Activated CD4-positive, alpha-beta T cell treated with anti-CD3 and anti-CD28 coated beads, Interleukin-2, Interleukin-6, amounts not matched to agents 100 ng/mL and 50 ng/mL, durations not matched to agents 16 hours and 8 hours (primary cell): ENCODE measurements around the gene ZNHIT1.

Experiments
- DNase-seq: peaks from one replicate; pipeline ENCODE4 v3.0.0-alpha.2; 2020

Gene ZNHIT1

DNA sequence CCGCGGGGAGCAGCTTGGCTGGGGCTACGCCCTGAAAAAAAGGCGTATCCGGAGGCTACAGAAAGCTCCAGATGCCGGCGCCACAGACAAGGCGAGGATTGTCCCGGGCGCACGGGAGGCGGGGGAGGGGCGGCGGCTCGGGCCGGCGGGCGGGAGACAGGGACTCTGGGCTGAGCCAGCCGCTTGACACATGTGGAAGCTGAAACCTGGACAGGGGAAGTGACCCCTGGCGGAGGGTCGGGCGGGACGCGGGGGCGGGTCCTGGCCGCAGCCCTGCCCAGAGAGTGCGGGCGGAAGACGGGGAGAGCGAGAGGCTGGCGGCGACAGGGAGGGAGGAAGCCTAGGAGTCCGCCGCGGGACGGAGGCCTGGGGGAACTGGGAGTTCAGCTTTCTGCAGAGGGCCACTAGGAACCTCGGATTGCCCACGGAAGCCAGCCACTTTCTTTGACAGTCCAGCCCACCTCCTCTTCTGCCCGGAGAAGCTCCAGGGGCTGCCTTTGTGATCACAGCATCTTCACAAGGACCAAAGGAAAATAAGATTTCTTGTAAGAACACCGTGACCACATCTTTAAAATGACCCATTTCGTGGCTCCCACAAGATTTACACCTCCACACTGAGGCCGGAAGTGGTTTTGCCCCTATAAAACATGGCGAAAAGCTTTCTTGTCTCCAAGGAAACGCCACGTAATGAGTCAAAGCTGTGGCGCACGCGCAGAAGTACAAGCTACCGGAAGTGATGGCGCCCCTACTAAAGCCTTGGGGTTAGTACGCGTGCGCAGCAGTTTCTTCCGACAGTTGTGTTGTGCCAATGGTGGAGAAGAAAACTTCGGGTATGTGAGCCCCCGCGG lies at the start of gene ZNHIT1, which contains the start of gene PLOD3:
Gene ZNHIT1 (plus strand): TSS at position 778 of the 848 bp plus-strand sequence. CDS start 31 bp downstream, at position 809.
Gene PLOD3 (minus strand): TSS at position 194 of the 848 bp plus-strand sequence. CDS start 307 bp downstream, outside the sequence.
- peak; percentile 97 for DNase-seq

GRCh38 chr7:101168412-101169049 lies 49.4 kb upstream of the ZNHIT1 start:
- no peak for DNase-seq

- DNase-seq = no peak
These were observed 48.7 kb upstream of the ZNHIT1 start for GRCh38 chr7:101169110-101169837.

DNA sequence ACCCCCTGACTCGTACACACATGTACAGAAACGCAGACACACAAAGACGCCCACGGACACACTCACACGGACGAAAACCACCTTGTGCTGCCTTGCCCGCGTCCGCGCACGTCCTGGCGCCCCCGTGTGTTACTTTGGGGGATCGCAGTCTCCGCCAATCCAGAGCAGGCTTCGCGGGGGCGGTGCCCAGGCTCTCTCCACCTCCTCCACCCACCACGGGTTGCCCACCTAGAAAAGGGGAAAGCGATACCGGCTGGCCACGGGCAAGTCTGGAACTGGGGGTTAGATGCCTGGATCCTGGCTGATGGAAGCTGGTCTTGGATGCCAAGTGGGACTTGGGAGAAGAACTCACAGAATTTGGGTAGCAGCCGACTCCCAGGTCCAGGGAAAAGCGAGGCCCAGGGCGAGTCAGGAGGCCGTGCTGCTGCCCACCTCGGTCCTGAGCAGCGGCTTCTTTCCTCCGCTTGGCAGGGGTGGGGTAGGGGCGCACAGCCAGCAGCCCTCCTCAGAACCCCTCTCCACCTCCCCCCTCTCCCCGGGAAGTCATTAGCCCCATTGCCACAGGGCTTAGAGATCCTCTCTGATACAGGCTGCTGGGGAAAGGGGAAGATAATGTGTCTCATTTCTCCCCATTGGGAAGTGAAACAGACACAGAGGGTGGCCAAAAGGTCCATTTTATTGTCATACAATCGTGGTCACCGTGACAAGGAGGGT lies 48.0 kb upstream of the ZNHIT1 start:
- DNase-seq = peak; percentile 87

DNA sequence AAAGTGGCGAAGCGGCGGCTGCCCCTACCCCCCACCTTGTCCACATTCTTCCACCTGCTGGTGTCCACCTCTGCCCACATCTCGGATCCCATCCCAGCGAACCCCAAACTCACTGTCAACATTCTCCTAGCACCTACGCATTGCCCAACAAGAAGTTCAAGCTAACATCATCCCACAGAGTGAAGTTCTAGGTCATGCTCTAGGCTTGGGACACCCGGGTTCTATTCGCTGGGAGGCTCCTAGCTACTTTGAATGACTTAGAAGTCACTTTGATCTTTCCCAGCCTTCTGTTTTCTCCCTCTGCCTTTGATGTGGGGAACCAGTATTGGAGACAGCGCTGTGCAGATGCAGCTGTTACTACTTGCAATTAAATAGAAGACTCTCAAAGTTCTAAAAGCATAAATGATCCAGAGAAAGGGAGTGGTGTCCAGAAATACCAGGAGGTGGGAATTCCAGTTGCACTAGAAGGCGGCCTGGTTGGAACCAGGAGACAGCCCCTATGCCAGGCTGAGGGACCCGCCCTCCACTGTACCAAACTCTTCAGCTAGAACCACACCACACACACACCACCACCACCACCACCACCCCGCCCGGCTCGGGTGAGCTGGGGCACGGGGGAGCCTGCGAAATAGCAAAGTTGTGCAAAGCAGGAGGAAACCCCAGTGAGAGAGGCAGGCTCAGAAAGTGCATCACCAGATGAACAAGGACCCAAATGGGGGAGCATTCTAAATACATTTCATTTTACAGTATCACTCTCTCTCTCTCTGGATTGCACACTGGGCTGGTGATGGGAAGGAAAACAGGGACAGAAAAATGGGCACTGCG lies 47.1 kb upstream of the ZNHIT1 start:
- DNase-seq = no peak

DNA sequence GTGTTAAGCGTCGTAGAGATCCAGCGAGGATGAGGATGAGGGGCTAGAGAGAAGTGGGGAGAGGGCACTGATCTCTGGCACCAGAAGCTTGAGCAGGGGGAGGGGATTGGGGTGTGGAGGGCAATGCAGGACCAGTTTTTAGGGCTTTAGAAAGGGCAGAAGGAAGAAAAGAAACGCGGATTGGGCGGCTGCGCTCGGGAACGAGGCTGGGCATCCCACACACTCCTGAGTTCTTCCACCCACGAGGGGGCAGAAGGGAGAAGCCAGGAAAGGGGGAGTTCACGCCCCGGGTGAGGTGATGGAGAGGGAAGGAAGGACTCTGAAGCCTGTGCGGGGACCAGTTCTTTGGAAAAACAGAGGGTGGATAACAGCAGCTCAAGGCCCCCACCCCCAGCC lies 46.5 kb upstream of the ZNHIT1 start:
- no peak for DNase-seq

DNA sequence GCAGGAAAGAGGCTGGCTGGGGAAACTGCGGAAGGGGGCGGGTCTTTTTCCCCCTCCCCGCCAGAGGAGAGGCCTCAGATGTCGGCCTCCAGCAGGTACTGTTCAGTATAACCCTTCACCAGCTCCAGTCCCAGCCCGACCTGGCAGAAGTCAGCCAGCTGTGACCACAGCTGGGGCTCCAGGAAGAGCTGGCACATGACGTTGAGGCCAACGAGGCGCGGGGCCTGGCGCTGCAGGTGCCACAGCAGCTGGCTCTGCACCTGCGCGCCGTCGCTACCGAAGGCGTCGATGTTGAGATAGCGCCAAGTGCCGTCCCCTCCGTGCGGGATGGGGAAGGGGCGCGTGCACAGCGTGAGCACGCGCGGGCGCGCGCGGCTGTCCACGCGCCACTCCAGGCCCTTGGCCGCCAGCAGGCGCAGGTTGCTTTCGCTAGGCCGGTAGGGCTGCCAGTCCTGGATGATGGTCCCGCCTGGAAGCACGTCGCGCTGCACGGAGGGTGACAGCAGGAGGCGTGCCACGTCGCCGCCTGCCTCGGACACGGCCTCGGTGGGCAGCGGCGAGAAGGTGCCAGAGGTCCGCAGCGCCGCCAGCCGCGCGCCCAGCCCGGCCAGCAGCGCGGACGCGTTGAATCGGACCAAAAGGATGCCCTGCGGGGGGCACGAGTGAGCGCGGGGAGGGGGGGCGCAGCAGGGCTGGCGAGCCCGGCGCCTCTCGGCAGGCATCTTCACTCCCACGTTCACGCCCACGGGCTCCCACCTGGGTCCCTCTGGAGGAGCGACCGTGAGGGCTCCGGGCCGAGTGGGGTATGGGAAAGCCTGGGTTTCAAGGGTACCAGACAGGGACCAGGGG lies 45.7 kb upstream of the ZNHIT1 start:
- DNase-seq = no peak

- no peak for DNase-seq
These were observed 44.9 kb upstream of the ZNHIT1 start for GRCh38 chr7:101172854-101173751.

- peak; percentile 84 for DNase-seq
These were observed 44.2 kb upstream of the ZNHIT1 start for GRCh38 chr7:101173752-101174244.

- DNase-seq = no peak
These were observed 43.6 kb upstream of the ZNHIT1 start for GRCh38 chr7:101174322-101174854.

DNA sequence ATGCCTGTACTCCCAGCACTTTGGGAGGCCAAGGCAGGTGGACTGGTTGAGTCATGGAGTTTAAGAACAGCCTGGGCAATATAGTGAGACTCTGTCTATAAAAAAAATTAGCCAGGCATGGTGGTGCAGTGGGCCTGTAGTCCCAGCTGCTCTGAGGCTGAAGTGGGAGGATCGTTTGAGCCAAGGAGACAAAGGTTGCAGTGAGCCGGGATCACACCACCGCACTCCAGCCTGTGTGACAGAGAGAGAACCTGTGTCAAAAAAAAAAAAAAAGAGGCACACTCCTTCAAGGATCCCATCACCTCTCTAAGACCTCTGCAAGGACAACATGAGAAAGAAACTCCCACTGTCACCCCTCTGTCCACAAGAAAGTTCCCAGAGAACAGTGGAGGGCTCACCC lies 42.3 kb upstream of the ZNHIT1 start:
- DNase-seq = no peak

- no peak for DNase-seq
These were observed 40.3 kb upstream of the ZNHIT1 start for GRCh38 chr7:101177644-101178043.

DNA sequence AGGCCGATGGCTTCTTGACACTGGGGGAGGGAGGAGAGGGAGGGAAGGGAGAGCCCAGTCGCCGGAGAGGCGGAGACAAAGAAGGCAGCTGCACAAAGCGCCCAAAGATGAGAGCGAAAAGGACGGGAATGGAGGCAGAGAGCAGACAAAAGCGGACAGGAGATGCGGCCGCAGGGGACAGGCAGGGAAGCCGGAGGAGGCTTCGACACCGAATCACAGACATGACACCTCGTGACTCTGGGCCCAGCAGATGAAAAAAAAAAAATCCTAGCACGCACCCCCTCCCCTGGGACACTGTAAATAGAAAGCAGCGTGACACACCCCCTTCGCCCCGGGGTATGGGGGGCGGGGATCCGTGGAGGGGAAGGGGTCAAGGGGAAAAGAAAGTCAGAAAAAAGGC lies 38.8 kb upstream of the ZNHIT1 start:
- DNase-seq = no peak

- DNase-seq = no peak
These were observed 38.3 kb upstream of the ZNHIT1 start for GRCh38 chr7:101179713-101180112.

DNA sequence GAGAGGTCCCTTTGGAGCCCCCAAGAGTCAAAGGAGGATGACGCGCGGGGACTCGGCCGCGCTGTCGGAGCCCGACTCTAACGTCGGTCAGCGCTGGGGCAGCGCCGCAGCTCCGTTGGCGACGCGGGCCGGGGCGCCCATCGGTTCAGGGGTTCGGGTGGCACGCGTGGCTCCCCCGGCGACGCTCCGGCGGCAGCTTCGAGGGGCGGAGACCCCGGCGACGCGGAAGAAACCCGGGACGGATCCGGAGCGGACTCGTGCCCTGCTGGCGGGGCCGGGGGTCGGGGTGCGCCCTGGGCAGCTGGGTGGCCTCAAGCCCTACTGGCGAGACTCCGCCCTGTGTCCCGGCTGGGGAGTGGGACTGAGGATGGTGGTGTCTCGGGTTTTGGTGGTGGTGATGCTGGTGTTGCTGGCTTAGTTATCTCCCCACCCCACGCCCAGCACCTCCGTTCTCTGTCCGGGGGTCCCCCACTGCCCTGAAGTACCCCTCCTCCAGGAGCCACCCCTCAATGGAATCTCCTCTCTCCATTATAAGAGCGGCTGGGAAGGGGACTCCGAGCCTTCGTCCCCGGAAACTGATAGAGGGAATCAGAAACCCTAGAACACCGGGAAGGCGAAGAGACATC lies 37.7 kb upstream of the ZNHIT1 start, which contains the start of gene NAT16:
Gene NAT16 (minus strand): TSS at position 164 of the 626 bp plus-strand sequence. CDS start 5,486 bp downstream, outside the sequence.
- no peak for DNase-seq

DNA sequence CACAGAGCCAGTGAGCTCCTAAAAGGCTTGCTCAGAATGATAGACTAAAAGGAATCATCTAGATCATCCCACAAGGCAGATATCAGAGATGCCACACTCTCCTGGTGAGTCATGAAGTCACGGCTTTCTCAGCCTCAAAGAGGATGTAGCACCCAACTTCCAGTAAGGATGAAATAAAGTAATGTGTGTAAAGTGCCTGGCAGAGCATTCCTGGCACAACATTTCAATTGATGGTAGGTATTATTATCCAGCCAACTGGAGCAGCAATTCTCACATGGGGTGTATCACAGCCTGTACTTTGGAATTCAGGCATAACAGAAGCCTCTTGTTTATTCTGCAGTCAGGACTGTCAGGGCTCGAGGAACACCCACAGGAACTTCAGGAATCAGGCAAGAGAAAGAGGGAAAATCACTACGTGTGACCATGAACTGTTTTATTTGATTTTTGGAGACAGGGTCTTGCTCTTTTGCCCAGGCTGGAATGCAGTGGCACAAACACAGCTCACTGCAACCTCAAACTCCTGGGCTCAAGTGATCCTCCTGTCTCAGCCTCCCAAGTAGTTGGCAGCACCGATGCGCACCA lies 32.6 kb upstream of the ZNHIT1 start:
- no peak for DNase-seq

- DNase-seq = no peak
These were observed 31.8 kb upstream of the ZNHIT1 start for GRCh38 chr7:101186194-101186593.

GRCh38 chr7:101186844-101187428 lies 31.0 kb upstream of the ZNHIT1 start:
- no peak for DNase-seq
